MM.1S (cell line): ENCODE data around the gene CACHD1.

ENCODE experiments used
- CTCF ChIP-seq: fragments of 300-600 bp; sonication (generic); IDR thresholded peaks from 2 replicates; pipeline ENCODE4 v1.5.1; 2016; ENCODE audit warnings: antibody characterized with exemption, low read length, mixed read lengths
- EZH2 ChIP-seq: fragments of 300-600 bp; sonication (generic); optimal IDR thresholded peaks from 2 replicates; pipeline ENCODE3; 2017; ENCODE audit warnings: low read depth, mild to moderate bottlenecking, antibody characterized with exemption, low read length, mixed read lengths
- EZH2phosphoT487 ChIP-seq: fragments of 300-600 bp; sonication (generic); IDR thresholded peaks from 2 replicates; pipeline ENCODE4 v1.6.1; 2018; ENCODE audit warnings: antibody characterized with exemption, low read length

- no peak for TF ChIP-seq EZH2
- TF ChIP-seq CTCF = no peak
- TF ChIP-seq EZH2phosphoT487 = no peak
Observed at GRCh38 chr1:64466033-64466432, 3.9 kb upstream of the CACHD1 start.
